ENCODE data around the gene SRP72.
A peak's percentile ranks its signal among the peaks of the same experiment; 100 is the strongest.
"Not testable (repeated sequence)": the region's sequence is repeated elsewhere in the genome, so short reads cannot be mapped to it uniquely, and the experiment has no call there.

SRP72 gene

GRCh38 chr4:56467284-56468096, at the start of gene SRP72:
TSS of gene SRP72 (plus strand) at chr4:56467617. CDS start at chr4:56467636, 19 bp downstream.
- peak; percentile 71 to 80 (median 78) for DNase-seq (ENCODE audit: low read depth in 3 of 3)

GRCh38 chr4:56424176-56424575, 43.2 kb upstream of the SRP72 start:
- DNase-seq (ENCODE audit: low read depth in 3 of 3), result no peak

- DNase-seq (ENCODE audit: low read depth in 3 of 3), result no peak
These were observed 42.5 kb upstream of the SRP72 start for GRCh38 chr4:56424697-56425514.

- no peak for DNase-seq (ENCODE audit: low read depth in 3 of 3)
These were observed 41.9 kb upstream of the SRP72 start for GRCh38 chr4:56425518-56425917.

- DNase-seq (ENCODE audit: low read depth in 3 of 3), result no peak
These were observed 41.1 kb upstream of the SRP72 start for GRCh38 chr4:56426273-56426672.

- no peak for DNase-seq (ENCODE audit: low read depth in 3 of 3)
These were observed 40.2 kb upstream of the SRP72 start for GRCh38 chr4:56427179-56427578.

GRCh38 chr4:56430203-56430602, 37.2 kb upstream of the SRP72 start:
- DNase-seq (ENCODE audit: low read depth in 3 of 3), result no peak

- DNase-seq (ENCODE audit: low read depth in 3 of 3), result no peak
These were observed 34.1 kb upstream of the SRP72 start for GRCh38 chr4:56433280-56433679.

- DNase-seq (ENCODE audit: low read depth in 3 of 3), result no peak
These were observed 32.7 kb upstream of the SRP72 start for GRCh38 chr4:56434599-56435139.

- DNase-seq (ENCODE audit: low read depth in 3 of 3), result peak; percentile 97 to 98 (median 97)
These were observed 32.1 kb upstream of the SRP72 start, which contains the start of gene PPAT for GRCh38 chr4:56435140-56435926. TSS of gene PPAT (minus strand) at chr4:56435615. CDS start at chr4:56435477, 138 bp downstream.

GRCh38 chr4:56438766-56439165, 28.7 kb upstream of the SRP72 start:
- no peak for DNase-seq (ENCODE audit: low read depth in 3 of 3)

- no peak for DNase-seq (ENCODE audit: low read depth in 3 of 3)
These were observed 26.4 kb upstream of the SRP72 start for GRCh38 chr4:56440983-56441382.

GRCh38 chr4:56444719-56445118, 22.7 kb upstream of the SRP72 start:
- no peak for DNase-seq (ENCODE audit: low read depth in 3 of 3)

GRCh38 chr4:56445699-56446098, 21.7 kb upstream of the SRP72 start:
- no peak for DNase-seq (ENCODE audit: low read depth in 3 of 3)

- DNase-seq (ENCODE audit: low read depth in 3 of 3), result no peak
These were observed 19.1 kb upstream of the SRP72 start for GRCh38 chr4:56448301-56448700.

- DNase-seq (ENCODE audit: low read depth in 3 of 3), result not testable (repeated sequence)
These were observed 17.9 kb upstream of the SRP72 start for GRCh38 chr4:56449475-56449874.

- no peak for DNase-seq (ENCODE audit: low read depth in 3 of 3)
These were observed 17.1 kb upstream of the SRP72 start for GRCh38 chr4:56450342-56450741.

- DNase-seq (ENCODE audit: low read depth in 3 of 3), result no peak
These were observed 7.3 kb upstream of the SRP72 start for GRCh38 chr4:56460085-56460484.

- DNase-seq (ENCODE audit: low read depth in 3 of 3), result no peak
These were observed 5.3 kb upstream of the SRP72 start for GRCh38 chr4:56462157-56462556.

GRCh38 chr4:56463711-56464110, 3.7 kb upstream of the SRP72 start:
- DNase-seq (ENCODE audit: low read depth in 3 of 3), result no peak

- DNase-seq (ENCODE audit: low read depth in 3 of 3), result no peak
These were observed 2.8 kb upstream of the SRP72 start for GRCh38 chr4:56464581-56464980.

Data from stimulated activated CD4-positive, alpha-beta T cell treated with anti-CD3 and anti-CD28 coated beads, TNF-alpha, amount 100 ng/mL, for 4 hours (primary cell).